Kidney (tissue), 14 donors: ENCODE data around the gene QRFP. TPM values are rescaled to one million over a fixed set of nuclear protein-coding genes. Genes with fewer than 3 reads are reported as not detected.
A peak's percentile ranks its signal among the peaks of the same experiment; 100 is the strongest.

Experiments
- DNase-seq, 5 donors: peaks; one replicate each; pipeline ENCODE4 v3.0.0-alpha.2; 2013 to 2020
- FAIRE-seq: peaks from 2 replicates; lab custom pipeline; 2012; peaks lifted over from hg19 to GRCh38; lab: Jason Lieb, UNC
- H3K27ac ChIP-seq, 2 donors: one replicate each; pipeline ENCODE4 v1.7.0; 2013; ENCODE audit warnings: low read depth in 2 of 2, low read length in 2 of 2, inconsistent platforms in 1 of 2
- H3K27me3 ChIP-seq: one replicate; pipeline ENCODE4 v1.7.1; 2013; ENCODE audit warnings: low read length, inconsistent platforms; ENCODE audit not compliant: control insufficient read depth, insufficient read depth
- H3K36me3 ChIP-seq, 3 donors: one replicate each; pipeline versions ENCODE4 v1.7.0 to v1.7.1; 2013; ENCODE audit warnings: low read length in 3 of 3, control low read depth in 1 of 3, inconsistent platforms in 1 of 3; ENCODE audit not compliant: insufficient read depth in 3 of 3, control insufficient read depth in 2 of 3
- H3K4me1 ChIP-seq, 3 donors: one replicate each; pipeline versions ENCODE4 v1.7.0 to v1.7.1; 2013; ENCODE audit warnings: low read length in 3 of 3, inconsistent platforms in 1 of 3, low read depth in 1 of 3; ENCODE audit not compliant: control insufficient read depth in 2 of 3, insufficient read depth in 2 of 3
- H3K4me3 ChIP-seq, 3 donors: one replicate each; pipeline versions ENCODE4 v1.7.0 to v1.8.1; 2013; ENCODE audit warnings: low read length in 3 of 3, control low read depth in 1 of 3, inconsistent platforms in 1 of 3
- H3K9ac ChIP-seq, 3 donors: one replicate each; pipeline versions ENCODE4 v1.7.0 to v1.7.1; 2013; ENCODE audit warnings: low read length in 3 of 3, control low read depth in 1 of 3, inconsistent platforms in 1 of 3
- H3K9me3 ChIP-seq, 3 donors: one replicate each; pipeline versions ENCODE4 v1.7.0 to v1.7.1; 2013; ENCODE audit warnings: low read length in 3 of 3, control low read depth in 1 of 3, inconsistent platforms in 1 of 3; ENCODE audit not compliant: control insufficient read depth in 2 of 3, insufficient read depth in 1 of 3
- intact Hi-C: fragments of 100-400 bp; cut with DNase I; formaldehyde crosslinking; loops from one replicate; pipeline ENCODE4 v1.11.1; 2022
- polyA plus RNA-seq: library from polyadenylated mRNA; stranded (reverse); fragments of 350-450 nt; fragmentation: Illumina TruSeq; extraction: RNeasy Lipid Tissue Mini Kit (QIAGEN cat#74804); gene quantifications from one replicate; pipeline ENCODE4 v1.2.3, GENCODE V29; 2014; ENCODE audit warnings: low read depth, low replicate concordance; ENCODE audit not compliant: insufficient read depth
- total RNA-seq: library from RNA; stranded (reverse); fragmentation: NEBNext Ultra II Directional; extraction: Animal tissue kit (Norgen Biotek cat#: 25700); gene quantifications from one replicate; pipeline ENCODE4 v1.2.1, GENCODE V29; 2021
- TF ChIP-seq, protein P1 (sequence below): IDR thresholded peaks from 3 replicates; pipeline ENCODE4 v1.5.1; 2012; ENCODE audit warnings: mild to moderate bottlenecking, moderate library complexity, borderline replicate concordance; ENCODE audit not compliant: insufficient read depth; ENCODE audit errors: extremely low read depth
- donor health status: control.
- donor health status: control.
- donor health status: control.
- donor health status: control.
- donor health status: control.
- donor health status: DM: yes; HTN: yes; CAD: no.
- donor health status: Normal renal cell carcinoma (clear cell type).

QRFP gene
- total and polyA plus RNA-seq, 2 donors from 2014 or later = not detected

DNA sequence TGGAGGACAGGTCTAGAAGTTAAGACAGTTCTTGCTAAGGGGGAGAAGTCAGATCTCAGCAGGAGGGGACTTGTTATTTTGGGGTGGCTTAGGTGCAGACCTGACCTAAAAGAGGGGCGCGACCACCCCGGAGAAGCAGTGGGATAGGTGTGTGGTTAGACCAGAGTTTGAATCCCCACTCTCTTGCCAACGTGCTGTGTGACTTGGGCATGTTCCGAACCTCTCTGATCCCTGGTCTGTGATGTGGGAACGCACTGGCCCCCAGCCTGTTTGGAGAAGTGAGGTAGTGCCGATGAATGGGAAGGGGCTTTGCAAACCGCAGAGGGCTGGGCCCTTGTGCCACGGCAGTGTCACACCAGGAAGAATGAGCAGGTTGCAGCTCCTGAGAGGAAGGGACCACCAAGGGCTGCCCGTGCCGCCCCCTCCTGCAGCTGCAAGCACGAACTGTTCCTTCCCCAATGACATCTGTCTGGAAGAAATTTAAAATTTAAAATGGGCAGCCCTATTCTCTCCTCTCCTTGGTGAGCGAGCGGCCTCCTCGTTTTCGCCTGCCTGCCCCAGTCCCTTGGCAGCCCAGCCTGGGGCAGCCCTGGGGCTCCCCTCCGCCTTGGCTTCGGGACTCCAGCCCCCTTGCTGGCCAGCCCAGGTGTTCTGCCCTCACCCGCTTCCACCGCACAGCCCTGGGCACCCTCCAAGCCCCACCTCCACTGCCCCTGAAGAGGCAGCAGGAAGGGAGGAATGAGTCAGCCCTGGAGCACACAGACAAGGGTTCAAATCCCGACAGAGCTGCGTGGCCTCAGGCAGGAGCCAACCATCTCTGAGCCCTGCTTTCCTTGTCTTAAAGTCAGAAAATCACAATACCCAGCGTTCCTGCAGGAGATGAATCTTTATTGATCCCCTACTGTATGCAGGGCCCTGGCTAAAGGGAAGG lies 40.8 kb upstream of the QRFP start:
- intact Hi-C loops = loop anchor here (10.0 kb wide), 1 partner anchor 233 kb away; no protein-coding TSS in a partner anchor
- no peak overlapping the region for H3K4me3 ChIP-seq

GRCh38 chr9:130936285-130937117 lies 39.9 kb upstream of the QRFP start:
- H3K27ac ChIP-seq = no peak overlapping the region
- TF ChIP-seq, protein P1, sequence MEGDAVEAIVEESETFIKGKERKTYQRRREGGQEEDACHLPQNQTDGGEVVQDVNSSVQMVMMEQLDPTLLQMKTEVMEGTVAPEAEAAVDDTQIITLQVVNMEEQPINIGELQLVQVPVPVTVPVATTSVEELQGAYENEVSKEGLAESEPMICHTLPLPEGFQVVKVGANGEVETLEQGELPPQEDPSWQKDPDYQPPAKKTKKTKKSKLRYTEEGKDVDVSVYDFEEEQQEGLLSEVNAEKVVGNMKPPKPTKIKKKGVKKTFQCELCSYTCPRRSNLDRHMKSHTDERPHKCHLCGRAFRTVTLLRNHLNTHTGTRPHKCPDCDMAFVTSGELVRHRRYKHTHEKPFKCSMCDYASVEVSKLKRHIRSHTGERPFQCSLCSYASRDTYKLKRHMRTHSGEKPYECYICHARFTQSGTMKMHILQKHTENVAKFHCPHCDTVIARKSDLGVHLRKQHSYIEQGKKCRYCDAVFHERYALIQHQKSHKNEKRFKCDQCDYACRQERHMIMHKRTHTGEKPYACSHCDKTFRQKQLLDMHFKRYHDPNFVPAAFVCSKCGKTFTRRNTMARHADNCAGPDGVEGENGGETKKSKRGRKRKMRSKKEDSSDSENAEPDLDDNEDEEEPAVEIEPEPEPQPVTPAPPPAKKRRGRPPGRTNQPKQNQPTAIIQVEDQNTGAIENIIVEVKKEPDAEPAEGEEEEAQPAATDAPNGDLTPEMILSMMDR = no peak
- no peak overlapping the region for H3K4me3 ChIP-seq
- intact Hi-C loops = loop anchor here (10.0 kb wide), 1 partner anchor 232 kb away; no protein-coding TSS in a partner anchor
- peaks cover 13% of the 10 kb centered on the region for H3K27me3 ChIP-seq
- no peaks in the 10 kb centered on the region for H3K36me3 ChIP-seq
- no peak for FAIRE-seq
- DNase-seq = peak in 3 of 5 donors; percentile 48 to 74 (median 55)
- H3K4me1 ChIP-seq = peaks cover 0 to 2% (median 0%) of the 10 kb centered on the region in 3 donors
- no peaks in the 10 kb centered on the region for H3K9me3 ChIP-seq
- H3K9ac ChIP-seq = no peak overlapping the region

More for the DNA sequence above, 40.8 kb upstream of the QRFP start:
- H3K27me3 ChIP-seq = peaks cover 13% of the 10 kb centered on the region
- H3K9me3 ChIP-seq = no peaks in the 10 kb centered on the region
- peaks cover 0 to 2% (median 0%) of the 10 kb centered on the region in 3 donors for H3K4me1 ChIP-seq
- H3K9ac ChIP-seq = no peak overlapping the region
- DNase-seq (peak in 1 of 5 donors; percentile 39), FAIRE-seq (no peak)
- TF ChIP-seq, protein P1 = no peak
- no peaks in the 10 kb centered on the region for H3K36me3 ChIP-seq
- H3K27ac ChIP-seq = no peak overlapping the region

- FAIRE-seq = no peak
- peaks cover 13% of the 10 kb centered on the region for H3K27me3 ChIP-seq
Measured at GRCh38 chr9:130935648-130936271, 39.1 kb upstream of the QRFP start.

More at GRCh38 chr9:130935648-130936271, 39.1 kb upstream of the QRFP start:
- intact Hi-C loops = loop anchor here (10.0 kb wide), 1 partner anchor 231 kb away; no protein-coding TSS in a partner anchor
- TF ChIP-seq, protein P1 = no peak
- Histone ChIP-seq H3K4me1 (peaks cover 0 to 2% (median 0%) of the 10 kb centered on the region in 3 donors), H3K9ac (no peak overlapping the region), H3K36me3 (no peaks in the 10 kb centered on the region), H3K27ac (no peak overlapping the region), H3K4me3 (no peak overlapping the region), H3K9me3 (no peaks in the 10 kb centered on the region)
- DNase-seq = no peak
